GM21515 (cell line): ENCODE measurements around the gene KRT83.
A peak's percentile ranks its signal among the peaks of the same experiment; 100 is the strongest.
"Not testable (repeated sequence)": the region's sequence is repeated elsewhere in the genome, so short reads cannot be mapped to it uniquely, and the experiment has no call there.

Experiments used
- ATAC-seq: cut with Tn5 transposase; IDR thresholded peaks from one replicate; pipeline ENCODE4 v1.9.1; 2021; ENCODE audit not compliant: unreplicated experiment

The KRT83 gene

GRCh38 chr12:52287816-52288805 lies 33.1 kb downstream of the KRT83 start:
- peak; percentile 72 for ATAC-seq

GRCh38 chr12:52286857-52287785 lies 34.1 kb downstream of the KRT83 start:
- ATAC-seq, result not testable (repeated sequence)

- ATAC-seq, result no peak
Measured at GRCh38 chr12:52285851-52286530, 35.2 kb downstream of the KRT83 start.

- ATAC-seq, result no peak
Measured at GRCh38 chr12:52285172-52285745, 35.9 kb downstream of the KRT83 start.

GRCh38 chr12:52284562-52285171 lies 36.5 kb downstream of the KRT83 start:
- no peak for ATAC-seq

- no peak for ATAC-seq
Measured at GRCh38 chr12:52280796-52281560, 40.2 kb downstream of the KRT83 start.

DNA sequence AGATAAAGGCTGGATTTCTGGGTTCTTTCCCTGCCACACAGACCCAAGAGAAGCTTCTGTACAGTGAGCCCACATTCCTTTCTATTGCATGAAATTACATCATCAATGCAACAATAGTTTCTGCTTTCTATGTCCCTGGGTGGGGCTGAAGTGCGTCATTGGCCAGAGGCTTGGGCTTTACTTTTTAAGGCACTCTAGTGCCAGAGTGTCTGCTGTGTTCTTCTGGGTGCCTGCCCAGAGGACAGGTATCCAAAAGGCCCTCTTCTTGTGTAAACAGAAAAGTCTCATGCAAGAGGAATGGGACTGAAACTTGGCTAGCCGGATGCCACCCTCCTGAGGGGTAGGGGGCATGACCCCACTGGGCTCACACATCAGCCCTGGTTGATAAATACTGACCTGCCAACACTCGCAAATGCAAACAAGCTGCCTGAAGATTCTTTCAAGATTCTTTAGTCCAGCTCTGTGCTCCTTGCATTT lies 40.8 kb downstream of the KRT83 start:
- no peak for ATAC-seq

DNA sequence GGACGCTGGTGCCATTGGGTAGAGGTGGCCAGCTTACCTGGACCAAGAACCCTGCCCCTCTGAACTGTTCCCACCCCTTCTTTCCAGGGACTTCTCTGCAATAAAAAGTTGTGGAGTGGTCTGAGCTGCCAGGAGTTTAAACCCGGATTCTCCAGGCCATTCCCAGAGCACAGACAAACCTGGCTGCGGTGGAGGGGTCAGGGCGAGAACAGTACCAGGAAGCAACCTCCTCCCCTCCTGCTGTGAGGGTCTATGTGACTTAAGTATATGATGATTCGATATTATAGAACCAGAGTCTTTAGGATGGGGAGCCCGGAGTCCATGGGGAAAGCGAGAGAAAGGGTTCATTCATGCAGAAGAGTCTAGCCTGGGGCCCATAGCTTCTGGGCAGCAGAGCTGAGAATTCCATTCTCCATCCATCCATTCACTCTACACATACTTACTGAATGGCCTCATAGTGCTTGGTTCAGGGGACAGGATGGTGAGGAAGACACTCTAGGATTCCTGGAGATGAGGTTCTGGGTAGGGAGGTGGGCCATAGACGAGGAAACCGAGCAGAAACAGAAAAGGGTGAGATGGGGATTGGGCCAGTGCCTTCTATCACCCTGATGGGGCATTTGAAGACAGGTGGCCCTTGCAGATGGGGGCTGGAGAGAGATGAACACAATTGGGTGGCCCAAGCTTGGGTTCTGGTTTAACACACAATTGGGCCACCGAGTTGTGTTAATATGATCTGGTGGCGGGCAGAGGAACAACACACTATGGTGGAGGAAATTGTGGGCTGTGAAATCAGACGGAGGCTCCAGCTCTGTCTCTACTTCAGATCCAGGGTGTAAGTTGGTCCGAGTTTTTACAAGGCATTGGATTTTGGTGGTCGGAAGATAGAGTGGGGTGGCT lies 41.5 kb downstream of the KRT83 start:
- no peak for ATAC-seq

- no peak for ATAC-seq
Measured at GRCh38 chr12:52278575-52279421, 42.4 kb downstream of the KRT83 start.

- no peak for ATAC-seq
Measured at GRCh38 chr12:52277486-52278245, 43.5 kb downstream of the KRT83 start.

- ATAC-seq, result no peak
Measured at GRCh38 chr12:52275686-52276085, 45.5 kb downstream of the KRT83 start.

DNA sequence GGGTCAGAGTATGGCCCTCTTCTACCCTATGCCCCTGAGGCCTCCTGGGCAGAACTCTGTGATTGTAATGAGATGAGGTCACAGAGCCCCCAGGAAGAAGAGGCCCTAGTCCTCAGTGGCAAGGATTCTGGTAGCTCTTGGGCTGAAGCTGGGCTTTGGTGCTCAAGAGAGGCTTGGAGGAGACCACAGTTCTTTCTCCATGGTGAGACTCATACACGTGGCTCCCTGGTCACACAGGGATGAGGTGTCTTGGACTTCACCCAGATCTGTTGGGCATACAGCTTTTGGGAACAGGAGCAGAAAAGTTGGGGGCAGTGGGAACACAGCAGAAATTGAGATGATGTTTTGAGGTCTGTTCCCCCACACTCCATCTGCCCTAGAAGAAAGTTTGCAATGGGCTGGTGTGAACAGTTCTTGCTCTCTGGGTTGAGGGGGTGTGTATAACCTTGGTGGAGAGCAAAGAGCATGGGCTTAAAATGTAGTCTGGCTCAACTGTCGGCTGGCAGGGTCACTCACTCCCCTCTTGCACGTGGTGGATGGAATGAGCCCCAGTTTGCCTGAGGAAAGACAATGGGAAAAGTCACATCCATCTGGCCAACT lies 46.6 kb downstream of the KRT83 start, which contains the start of gene KRT86:
KRT86 (plus strand) TSS at position 125 of the 600 bp plus-strand sequence. CDS start 27,272 bp downstream, outside the sequence.
- no peak for ATAC-seq

DNA sequence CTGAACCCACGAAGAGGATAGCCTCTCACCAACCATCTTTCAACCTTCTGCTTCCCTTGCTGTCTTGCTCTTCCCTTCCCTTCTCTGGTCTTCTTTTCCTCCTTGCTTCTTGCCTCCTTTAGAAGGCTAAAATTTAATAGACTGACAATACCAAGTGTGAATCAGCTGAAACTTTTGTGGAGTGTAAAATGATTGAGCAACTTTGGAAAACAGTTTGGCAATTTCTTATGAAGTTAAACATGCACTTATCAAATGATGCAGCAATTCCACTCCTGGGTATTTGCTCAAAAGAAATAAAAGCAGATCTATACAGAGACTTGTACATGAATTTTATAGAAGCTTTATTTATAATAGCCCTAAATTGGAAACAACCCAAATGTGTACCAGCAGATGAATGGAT lies 50.0 kb downstream of the KRT83 start:
- no peak for ATAC-seq

GRCh38 chr12:52270541-52271070 lies 50.6 kb downstream of the KRT83 start:
- no peak for ATAC-seq

GRCh38 chr12:52268212-52268611 lies 53.0 kb downstream of the KRT83 start:
- no peak for ATAC-seq

DNA sequence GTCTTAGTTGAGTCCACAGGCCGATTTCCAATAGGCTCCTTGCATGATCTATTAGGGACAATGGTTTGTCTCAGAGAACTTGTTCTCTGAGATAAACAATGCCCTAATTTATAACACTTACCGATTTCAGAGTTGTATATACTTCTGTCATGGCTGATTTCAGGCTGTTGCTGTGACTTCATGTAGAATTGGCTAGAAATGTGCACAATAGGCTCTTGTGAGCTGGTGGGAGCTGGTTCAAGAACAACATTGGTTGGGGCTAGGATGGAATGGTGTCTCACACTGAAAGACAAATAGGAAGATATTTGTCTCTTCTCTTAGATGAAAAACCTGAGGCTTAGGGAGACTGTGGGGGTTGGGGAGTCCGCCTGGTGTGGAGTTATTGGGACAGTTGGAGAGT lies 53.5 kb downstream of the KRT83 start:
- no peak for ATAC-seq
